H1 (cell line): ENCODE data around the gene SYNRG. TPM values are rescaled to one million over a fixed set of nuclear protein-coding genes. Genes with fewer than 3 reads are reported as not detected.

Source experiments
- SRF ChIP-seq: IDR thresholded peaks from 2 replicates; pipeline ENCODE4 v1.6.1; 2011; ENCODE audit warnings: mild to moderate bottlenecking, low read depth, low read length, moderate library complexity
- TBP ChIP-seq: IDR thresholded peaks from 2 replicates; pipeline ENCODE4 v1.6.1; 2011; ENCODE audit warnings: low read depth, low read length, improper control_type of control experiment
- TEAD4 ChIP-seq: IDR thresholded peaks from 2 replicates; pipeline ENCODE4 v1.6.1; 2012; ENCODE audit warnings: low read depth, low read length, inconsistent platforms, mixed read lengths
- USF2 ChIP-seq: IDR thresholded peaks from 2 replicates; pipeline ENCODE4 v1.6.1; 2011; ENCODE audit warnings: low read length, improper control_type of control experiment
- polyA plus RNA-seq, 7 experiments: library from polyadenylated mRNA; depleted of rRNA in 3 of 7; stranded (reverse) in 5 of 7; unstranded in 2 of 7; fragments of >200 nt in 5 of 7; fragments of 200-250 nt in 2 of 7; gene quantifications; 1 replicate in 5 of 7; 2 replicates in 1 of 7; 4 replicates in 1 of 7; pipeline versions ENCODE4 v1.2.1 to v1.2.3, GENCODE V29; 2011 to 2013; ENCODE audit warnings: missing spikeins in 2 of 7, mixed read lengths in 2 of 7
- total RNA-seq: library from RNA; stranded (reverse); fragmentation: NEBNext Ultra II Directional; extraction: Animal tissue kit (Norgen Biotek cat#: 25700); gene quantifications from 2 replicates; pipeline ENCODE4 v1.2.1, GENCODE V29; 2021

SYNRG gene
- total and polyA plus RNA-seq, 2 of the 8 experiments (the other 6 are each of a cell fraction or from before 2014, with no cell fraction given): 7.7 to 31.7 TPM

- TF ChIP-seq USF2 (no peak), TEAD4 (no peak), SRF (no peak), TBP (no peak)
These were observed 4.1 kb downstream of the SYNRG start (continued) for GRCh38 chr17:37605081-37605480.
